ENCODE data around the gene SMC1B. TPM values are rescaled to one million over a fixed set of nuclear protein-coding genes. Genes with fewer than 3 reads are reported as not detected.

Gene SMC1B
- total and polyA plus RNA-seq, 2 donors, result 0.16 TPM; not detected in 1

- H3K4me3 ChIP-seq (ENCODE audit: low read depth, low read length), result no peak overlapping the region
- 4% methylated on average over 20 of the region's 20 CpGs for WGBS
- no peaks in the 10 kb centered on the region for H3K36me3 ChIP-seq (ENCODE audit: insufficient read depth)
- H3K27ac ChIP-seq (ENCODE audit: low read depth), result no peak overlapping the region
- DNase-seq (ENCODE audit: extremely low spot score), result peak; percentile 70
- no peaks in the 10 kb centered on the region for H3K4me1 ChIP-seq (ENCODE audit: insufficient read depth)
These were observed 22.2 kb upstream of the SMC1B start for GRCh38 chr22:45435544-45436139.

GRCh38 chr22:45434981-45435380, 21.6 kb upstream of the SMC1B start:
- no peak overlapping the region for H3K4me3 ChIP-seq (ENCODE audit: low read depth, low read length)
- no peak for DNase-seq (ENCODE audit: extremely low spot score)
- no peaks in the 10 kb centered on the region for H3K36me3 ChIP-seq (ENCODE audit: insufficient read depth)
- H3K27ac ChIP-seq (ENCODE audit: low read depth), result no peak overlapping the region
- WGBS, result 87% methylated on average over 6 of the region's 6 CpGs
- H3K4me1 ChIP-seq (ENCODE audit: insufficient read depth), result no peaks in the 10 kb centered on the region

GRCh38 chr22:45430871-45431270, 17.5 kb upstream of the SMC1B start:
- H3K27ac ChIP-seq (ENCODE audit: low read depth), result no peak overlapping the region
- 92% methylated on average over 19 of the region's 19 CpGs for WGBS
- H3K36me3 ChIP-seq (ENCODE audit: insufficient read depth), result no peaks in the 10 kb centered on the region
- no peaks in the 10 kb centered on the region for H3K4me1 ChIP-seq (ENCODE audit: insufficient read depth)
- H3K4me3 ChIP-seq (ENCODE audit: low read depth, low read length), result no peak overlapping the region
- no peak for DNase-seq (ENCODE audit: extremely low spot score)

- Histone ChIP-seq H3K4me3 (ENCODE audit: low read depth, low read length) (no peak overlapping the region), H3K36me3 (ENCODE audit: insufficient read depth) (no peaks in the 10 kb centered on the region), H3K27ac (ENCODE audit: low read depth) (no peak overlapping the region), H3K4me1 (ENCODE audit: insufficient read depth) (no peaks in the 10 kb centered on the region)
- 87% methylated on average over 18 of the region's 18 CpGs for WGBS
- DNase-seq (ENCODE audit: extremely low spot score), result no peak
These were observed 16.8 kb upstream of the SMC1B start for GRCh38 chr22:45429981-45430775.

- DNase-seq (ENCODE audit: extremely low spot score), result no peak
- Histone ChIP-seq H3K4me3 (ENCODE audit: low read depth, low read length) (no peak overlapping the region), H3K4me1 (ENCODE audit: insufficient read depth) (no peaks in the 10 kb centered on the region), H3K27ac (ENCODE audit: low read depth) (no peak overlapping the region), H3K36me3 (ENCODE audit: insufficient read depth) (no peaks in the 10 kb centered on the region)
- 93% methylated on average over 10 of the region's 10 CpGs for WGBS
These were observed 16.0 kb upstream of the SMC1B start for GRCh38 chr22:45429424-45429823.

GRCh38 chr22:45428391-45429385, 15.3 kb upstream of the SMC1B start:
- WGBS, result 91% methylated on average over 19 of the region's 19 CpGs

GRCh38 chr22:45427114-45427513, 13.7 kb upstream of the SMC1B start:
- no peak for DNase-seq (ENCODE audit: extremely low spot score)
- no peaks in the 10 kb centered on the region for H3K36me3 ChIP-seq (ENCODE audit: insufficient read depth)
- H3K27ac ChIP-seq (ENCODE audit: low read depth), result no peak overlapping the region
- H3K4me3 ChIP-seq (ENCODE audit: low read depth, low read length), result no peak overlapping the region
- H3K4me1 ChIP-seq (ENCODE audit: insufficient read depth), result no peaks in the 10 kb centered on the region
- WGBS, result 74% methylated on average over 2 of the region's 2 CpGs

More at GRCh38 chr22:45428391-45429385, 15.3 kb upstream of the SMC1B start:
- H3K4me1 ChIP-seq (ENCODE audit: insufficient read depth), result no peaks in the 10 kb centered on the region
- no peak for DNase-seq (ENCODE audit: extremely low spot score)
- no peak overlapping the region for H3K4me3 ChIP-seq (ENCODE audit: low read depth, low read length)
- H3K27ac ChIP-seq (ENCODE audit: low read depth), result no peak overlapping the region
- H3K36me3 ChIP-seq (ENCODE audit: insufficient read depth), result no peaks in the 10 kb centered on the region

- DNase-seq (ENCODE audit: extremely low spot score), result no peak
- 98% methylated on average over 9 of the region's 9 CpGs for WGBS
These were observed 13.0 kb upstream of the SMC1B start for GRCh38 chr22:45426387-45426786.

GRCh38 chr22:45425531-45426265, 12.3 kb upstream of the SMC1B start:
- Histone ChIP-seq H3K27ac (ENCODE audit: low read depth) (no peak overlapping the region), H3K4me3 (ENCODE audit: low read depth, low read length) (no peak overlapping the region), H3K36me3 (ENCODE audit: insufficient read depth) (no peaks in the 10 kb centered on the region), H3K4me1 (ENCODE audit: insufficient read depth) (no peaks in the 10 kb centered on the region)
- WGBS, result 94% methylated on average over 23 of the region's 23 CpGs
- no peak for DNase-seq (ENCODE audit: extremely low spot score)

More at GRCh38 chr22:45426387-45426786, 13.0 kb upstream of the SMC1B start:
- no peak overlapping the region for H3K27ac ChIP-seq (ENCODE audit: low read depth)
- no peaks in the 10 kb centered on the region for H3K4me1 ChIP-seq (ENCODE audit: insufficient read depth)
- H3K36me3 ChIP-seq (ENCODE audit: insufficient read depth), result no peaks in the 10 kb centered on the region
- H3K4me3 ChIP-seq (ENCODE audit: low read depth, low read length), result no peak overlapping the region

- DNase-seq (ENCODE audit: extremely low spot score), result no peak
- no peaks in the 10 kb centered on the region for H3K36me3 ChIP-seq (ENCODE audit: insufficient read depth)
- no peaks in the 10 kb centered on the region for H3K4me1 ChIP-seq (ENCODE audit: insufficient read depth)
- 75% methylated on average over 5 of the region's 5 CpGs for WGBS
- no peak overlapping the region for H3K4me3 ChIP-seq (ENCODE audit: low read depth, low read length)
- H3K27ac ChIP-seq (ENCODE audit: low read depth), result no peak overlapping the region
These were observed 11.7 kb upstream of the SMC1B start for GRCh38 chr22:45425101-45425500.

- H3K4me3 ChIP-seq (ENCODE audit: low read depth, low read length), result no peak overlapping the region
- no peaks in the 10 kb centered on the region for H3K36me3 ChIP-seq (ENCODE audit: insufficient read depth)
- no peak for DNase-seq (ENCODE audit: extremely low spot score)
- WGBS, result 82% methylated on average over 14 of the region's 14 CpGs
- H3K27ac ChIP-seq (ENCODE audit: low read depth), result no peak overlapping the region
- no peaks in the 10 kb centered on the region for H3K4me1 ChIP-seq (ENCODE audit: insufficient read depth)
These were observed 10.9 kb upstream of the SMC1B start for GRCh38 chr22:45424241-45424731.

GRCh38 chr22:45423524-45423923, 10.1 kb upstream of the SMC1B start:
- no peaks in the 10 kb centered on the region for H3K36me3 ChIP-seq (ENCODE audit: insufficient read depth)
- 91% methylated on average over 4 of the region's 4 CpGs for WGBS
- H3K4me3 ChIP-seq (ENCODE audit: low read depth, low read length), result no peak overlapping the region
- DNase-seq (ENCODE audit: extremely low spot score), result no peak
- H3K4me1 ChIP-seq (ENCODE audit: insufficient read depth), result no peaks in the 10 kb centered on the region
- H3K27ac ChIP-seq (ENCODE audit: low read depth), result no peak overlapping the region

All from urinary bladder (tissue), 4 donors.